ENCODE results near the gene GPD1.

The GPD1 gene

DNA sequence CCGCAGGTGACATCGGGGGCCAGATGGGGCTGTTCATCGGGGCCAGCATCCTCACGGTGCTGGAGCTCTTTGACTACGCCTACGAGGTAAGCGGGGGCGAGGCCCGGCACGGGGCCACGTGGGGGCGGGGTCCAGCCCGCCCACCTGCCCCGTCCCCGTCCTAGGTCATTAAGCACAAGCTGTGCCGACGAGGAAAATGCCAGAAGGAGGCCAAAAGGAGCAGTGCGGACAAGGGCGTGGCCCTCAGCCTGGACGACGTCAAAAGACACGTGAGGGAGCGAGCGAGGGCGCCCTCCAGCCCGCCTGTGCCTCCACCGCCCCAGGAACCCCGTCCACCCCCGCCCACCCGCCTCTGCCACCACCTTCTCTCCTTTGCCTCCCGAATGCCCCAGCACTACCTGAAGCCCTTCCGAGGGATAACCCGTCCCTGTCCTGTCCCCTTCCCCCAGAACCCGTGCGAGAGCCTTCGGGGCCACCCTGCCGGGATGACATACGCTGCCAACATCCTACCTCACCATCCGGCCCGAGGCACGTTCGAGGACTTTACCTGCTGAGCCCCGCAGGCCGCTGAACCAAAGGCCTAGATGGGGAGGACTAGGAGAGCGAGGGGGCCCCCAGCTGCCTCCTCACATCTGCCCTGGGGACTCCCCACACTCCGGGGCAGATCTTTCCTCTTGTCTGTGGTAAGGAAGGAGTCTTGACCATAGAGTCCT is 22.6 kb upstream of the GPD1 start:
- TF ChIP-seq GATA2 (IDR thresholded peaks at IDR 0.05; ENCODE audit: low read depth, low read length) (no peak), GATA3 (IDR thresholded peaks at IDR 0.05; ENCODE audit: low read depth, low read length) (no peak)

DNA sequence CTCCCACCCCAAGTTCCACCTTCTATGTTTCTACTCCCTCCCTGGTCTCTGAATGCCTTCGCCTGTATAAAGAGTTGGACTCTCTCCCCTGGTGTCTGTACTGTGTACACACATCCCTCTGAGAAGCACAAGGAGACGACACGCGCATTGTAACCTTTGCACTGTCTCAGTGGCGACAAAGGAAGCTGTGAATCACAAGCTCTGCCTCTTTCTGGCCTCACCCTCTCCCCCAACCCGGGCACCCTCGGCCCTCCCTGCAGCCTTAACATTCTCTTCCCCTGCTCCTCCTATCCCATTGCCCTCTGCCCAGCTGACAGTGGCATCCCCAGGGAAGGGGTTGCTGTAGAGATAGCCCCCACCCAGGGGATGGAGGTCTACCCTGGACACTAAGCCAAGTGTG is 21.2 kb upstream of the GPD1 start:
- TF ChIP-seq GATA2 (IDR thresholded peaks at IDR 0.05; ENCODE audit: low read depth, low read length) (no peak), GATA3 (IDR thresholded peaks at IDR 0.05; ENCODE audit: low read depth, low read length) (no peak)

DNA sequence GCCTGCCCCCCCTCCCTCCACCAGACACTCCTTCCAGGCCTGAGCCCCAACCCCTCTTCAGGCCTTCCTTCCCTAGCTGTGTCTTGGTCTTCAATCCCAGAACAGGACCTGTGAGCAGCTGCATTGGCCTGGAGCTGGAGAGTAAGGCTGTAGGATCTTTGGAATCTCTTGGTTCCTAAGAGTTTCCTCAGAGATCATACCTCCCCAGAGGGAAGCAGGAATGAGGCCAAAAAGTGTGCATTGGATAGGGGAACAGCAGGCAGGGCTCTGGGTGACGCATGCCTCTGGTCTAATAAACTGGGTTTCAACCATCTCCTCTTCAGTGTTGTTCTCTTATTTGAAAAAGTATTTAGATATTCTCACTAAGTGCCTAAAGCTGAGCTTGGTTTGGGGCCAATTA is 20.5 kb upstream of the GPD1 start:
- TF ChIP-seq GATA3 (IDR thresholded peaks at IDR 0.05; ENCODE audit: low read depth, low read length) = no peak
- TF ChIP-seq GATA2 (IDR thresholded peaks at IDR 0.05; ENCODE audit: low read depth, low read length) = no peak

DNA sequence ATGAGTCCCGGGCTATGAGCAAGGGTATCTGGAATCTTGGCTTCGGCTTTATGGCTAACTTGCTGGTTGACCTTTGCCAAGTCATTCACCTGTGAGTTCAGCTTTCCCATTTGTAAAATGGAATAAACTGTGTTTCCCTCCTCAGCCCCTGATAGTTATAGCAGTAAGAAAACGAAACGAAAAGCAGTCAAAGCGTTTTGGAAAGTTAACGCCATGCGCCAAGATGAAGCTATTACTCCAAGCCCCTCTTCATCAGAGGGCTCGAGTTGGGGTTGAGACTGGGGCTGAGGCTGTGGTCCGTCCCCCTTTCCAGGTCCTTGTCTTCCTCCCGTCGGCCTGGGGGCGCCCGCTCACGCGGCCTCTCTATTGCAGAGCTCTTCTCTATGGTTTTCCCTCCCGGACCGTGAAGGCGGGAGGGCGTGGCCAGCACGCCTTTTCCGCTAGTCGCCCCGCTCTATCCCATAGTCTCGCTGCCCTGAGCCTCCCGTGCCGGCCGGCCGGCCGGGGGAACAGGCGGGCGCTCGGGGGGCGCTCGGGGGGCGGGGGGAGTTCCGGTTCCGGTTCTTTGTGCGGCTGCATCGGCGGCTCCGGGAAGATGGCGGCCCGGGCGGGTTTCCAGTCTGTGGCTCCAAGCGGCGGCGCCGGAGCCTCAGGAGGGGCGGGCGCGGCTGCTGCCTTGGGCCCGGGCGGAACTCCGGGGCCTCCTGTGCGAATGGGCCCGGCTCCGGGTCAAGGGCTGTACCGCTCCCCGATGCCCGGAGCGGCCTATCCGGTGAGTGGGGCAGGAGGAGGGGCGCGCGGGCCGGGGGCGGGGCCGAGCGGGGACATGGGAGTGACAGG is 18.8 kb upstream of the GPD1 start, which contains the start of gene SMARCD1:
Gene SMARCD1 (plus strand): TSS at position 568 of the 840 bp plus-strand sequence. CDS start 28 bp downstream, at position 596.
- TF ChIP-seq GATA2 (IDR thresholded peaks at IDR 0.05; ENCODE audit: low read depth, low read length) (no peak), GATA3 (IDR thresholded peaks at IDR 0.05; ENCODE audit: low read depth, low read length) (no peak)

DNA sequence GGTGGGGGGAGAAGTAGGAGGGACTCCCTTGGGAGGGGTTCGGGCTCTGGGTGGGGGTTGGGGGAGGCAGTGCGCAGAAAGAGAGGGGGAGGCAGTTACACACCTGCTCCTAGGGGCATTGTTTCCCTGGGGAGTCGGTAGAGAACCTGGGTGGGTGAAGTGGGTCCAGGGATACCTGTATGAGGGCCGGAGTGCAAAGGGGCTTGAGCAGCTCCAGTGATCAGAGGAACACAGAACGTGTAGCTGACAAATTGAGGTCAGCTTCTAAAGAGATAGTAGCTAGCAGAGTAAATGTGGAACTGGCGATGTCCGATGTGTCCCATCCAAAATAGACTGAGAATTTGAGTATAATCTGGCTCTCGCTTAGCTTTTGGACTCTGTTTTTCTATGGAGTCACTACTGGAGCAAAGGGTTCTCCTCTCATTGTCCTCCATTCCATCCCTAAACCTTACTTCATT is 18.2 kb upstream of the GPD1 start:
- TF ChIP-seq GATA2 (IDR thresholded peaks at IDR 0.05; ENCODE audit: low read depth, low read length) (no peak), GATA3 (IDR thresholded peaks at IDR 0.05; ENCODE audit: low read depth, low read length) (no peak)

DNA sequence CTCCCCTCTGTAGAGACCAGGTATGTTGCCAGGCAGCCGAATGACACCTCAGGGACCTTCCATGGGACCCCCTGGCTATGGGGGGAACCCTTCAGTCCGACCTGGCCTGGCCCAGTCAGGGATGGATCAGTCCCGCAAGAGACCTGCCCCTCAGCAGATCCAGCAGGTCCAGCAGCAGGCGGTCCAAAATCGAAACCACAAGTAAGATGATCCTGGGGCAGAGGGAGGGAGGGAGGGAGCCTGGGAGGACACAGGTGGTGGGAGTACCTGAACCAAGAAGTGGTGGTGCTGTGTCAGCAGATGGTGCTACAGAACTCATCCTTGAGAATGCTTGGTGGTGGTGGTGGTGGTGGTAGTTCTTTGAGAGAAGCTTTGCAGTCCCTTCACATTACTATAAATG is 17.7 kb upstream of the GPD1 start:
- TF ChIP-seq GATA2 (IDR thresholded peaks at IDR 0.05; ENCODE audit: low read depth, low read length) (no peak), GATA3 (IDR thresholded peaks at IDR 0.05; ENCODE audit: low read depth, low read length) (no peak)

DNA sequence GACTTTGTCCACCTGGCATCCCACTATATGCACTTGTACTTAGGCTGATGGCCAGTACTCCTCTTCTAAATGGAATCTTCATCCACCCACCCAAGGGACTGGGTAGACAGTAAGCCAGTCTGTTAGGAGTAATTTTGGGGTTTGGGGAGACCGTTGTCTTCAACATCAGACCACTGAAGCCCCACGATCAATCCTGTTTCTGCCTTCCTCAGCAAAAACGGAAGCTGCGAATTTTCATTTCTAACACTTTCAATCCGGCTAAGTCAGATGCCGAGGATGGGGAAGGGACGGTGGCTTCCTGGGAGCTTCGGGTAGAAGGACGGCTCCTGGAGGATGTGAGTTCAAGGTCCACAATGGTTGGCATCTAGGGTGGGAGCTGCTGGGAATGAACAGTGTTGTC is 16.7 kb upstream of the GPD1 start:
- TF ChIP-seq GATA3 (IDR thresholded peaks at IDR 0.05; ENCODE audit: low read depth, low read length) (no peak), GATA2 (IDR thresholded peaks at IDR 0.05; ENCODE audit: low read depth, low read length) (no peak)

DNA sequence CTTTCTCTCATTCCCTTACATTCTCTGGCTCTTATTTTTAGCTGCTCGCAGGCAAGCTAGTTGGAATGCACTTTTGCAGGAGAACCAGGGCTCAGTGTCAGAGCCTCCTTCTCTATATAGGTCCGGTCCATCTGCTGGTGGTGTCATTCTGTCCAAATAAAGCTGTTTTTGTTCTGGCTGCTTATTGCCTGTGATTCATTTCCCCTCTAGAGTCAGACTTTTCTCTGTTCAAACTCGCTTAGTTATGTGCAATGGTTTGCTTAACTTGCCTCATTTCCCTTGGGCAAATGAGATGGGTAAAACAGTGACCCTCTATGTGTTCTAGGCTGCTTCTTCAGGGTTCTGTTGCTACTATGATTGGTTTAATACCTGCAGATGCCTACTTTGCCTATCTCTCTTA is 15.8 kb upstream of the GPD1 start:
- TF ChIP-seq GATA2 (IDR thresholded peaks at IDR 0.05; ENCODE audit: low read depth, low read length) (no peak), GATA3 (IDR thresholded peaks at IDR 0.05; ENCODE audit: low read depth, low read length) (no peak)

DNA sequence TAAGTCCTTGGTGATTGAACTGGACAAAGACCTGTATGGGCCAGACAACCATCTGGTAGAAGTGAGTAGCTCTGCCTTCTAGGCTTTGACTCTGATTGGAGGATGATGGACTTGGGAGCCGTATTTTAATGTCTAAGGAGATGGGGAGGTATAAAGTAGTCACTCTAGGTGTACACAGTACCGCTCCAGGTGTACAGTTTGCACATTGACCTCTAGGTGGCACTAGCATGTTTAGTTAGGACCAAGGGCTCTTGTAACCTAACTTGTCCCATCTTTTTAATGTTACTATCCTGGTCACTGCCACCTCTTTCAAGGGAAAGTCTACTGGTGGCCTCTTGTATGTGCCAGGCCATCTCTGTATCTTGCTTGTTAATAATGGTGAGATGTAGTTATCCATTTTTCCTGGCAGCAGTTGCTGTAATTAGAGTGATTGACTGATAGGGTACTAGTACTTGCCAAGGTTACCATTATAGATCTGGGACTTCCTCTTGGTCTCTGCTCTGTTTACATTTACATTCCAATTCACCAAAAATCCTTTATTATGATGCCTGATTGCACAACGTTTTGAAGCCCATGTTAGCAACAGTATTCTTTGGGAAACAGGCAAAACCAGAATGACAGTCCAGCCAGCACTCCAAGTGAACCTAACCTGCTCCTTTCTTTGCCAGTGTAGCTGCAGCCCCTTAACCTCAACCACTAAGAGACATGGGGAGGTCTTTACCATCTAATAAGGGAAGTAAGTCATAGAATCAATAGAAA is 15.1 kb upstream of the GPD1 start:
- TF ChIP-seq GATA2 (IDR thresholded peaks at IDR 0.05; ENCODE audit: low read depth, low read length) (no peak), GATA3 (IDR thresholded peaks at IDR 0.05; ENCODE audit: low read depth, low read length) (no peak)

DNA sequence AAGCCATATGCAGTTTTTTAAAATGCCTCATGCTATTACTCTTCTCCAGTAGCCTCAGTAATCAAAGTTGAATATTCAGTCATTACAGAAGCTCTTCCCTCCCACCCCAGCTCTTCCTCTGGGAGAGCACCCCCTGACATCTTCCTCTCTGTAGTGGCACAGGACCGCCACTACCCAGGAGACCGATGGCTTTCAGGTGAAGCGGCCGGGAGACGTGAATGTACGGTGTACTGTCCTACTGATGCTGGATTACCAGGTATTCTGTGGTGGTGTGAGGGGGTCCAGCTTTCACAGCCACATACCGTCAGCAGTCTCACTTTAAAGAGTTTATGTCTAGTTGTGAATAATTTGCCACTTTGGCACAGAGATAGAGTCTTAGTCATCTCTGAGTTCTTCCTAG is 14.1 kb upstream of the GPD1 start:
- TF ChIP-seq GATA3 (IDR thresholded peaks at IDR 0.05; ENCODE audit: low read depth, low read length) = no peak
- TF ChIP-seq GATA2 (IDR thresholded peaks at IDR 0.05; ENCODE audit: low read depth, low read length) = no peak

DNA sequence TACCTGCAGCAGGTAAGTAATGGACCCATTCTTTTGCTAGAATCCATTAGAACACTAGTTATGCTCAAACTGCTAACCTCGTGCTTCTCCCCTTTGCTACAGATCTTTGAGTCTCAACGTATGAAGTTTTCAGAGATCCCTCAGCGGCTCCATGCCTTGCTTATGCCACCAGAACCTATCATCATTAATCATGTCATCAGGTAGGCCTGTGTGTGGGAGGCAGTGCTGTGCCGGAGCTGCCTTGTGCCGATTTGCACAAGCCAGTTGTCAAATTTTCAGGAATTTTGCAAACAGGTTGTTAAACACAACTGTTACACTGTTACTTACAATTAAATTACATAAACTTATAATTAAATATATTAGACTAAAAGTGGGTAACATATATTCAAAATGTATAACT is 13.4 kb upstream of the GPD1 start:
- TF ChIP-seq GATA3 (IDR thresholded peaks at IDR 0.05; ENCODE audit: low read depth, low read length) (no peak), GATA2 (IDR thresholded peaks at IDR 0.05; ENCODE audit: low read depth, low read length) (no peak)

DNA sequence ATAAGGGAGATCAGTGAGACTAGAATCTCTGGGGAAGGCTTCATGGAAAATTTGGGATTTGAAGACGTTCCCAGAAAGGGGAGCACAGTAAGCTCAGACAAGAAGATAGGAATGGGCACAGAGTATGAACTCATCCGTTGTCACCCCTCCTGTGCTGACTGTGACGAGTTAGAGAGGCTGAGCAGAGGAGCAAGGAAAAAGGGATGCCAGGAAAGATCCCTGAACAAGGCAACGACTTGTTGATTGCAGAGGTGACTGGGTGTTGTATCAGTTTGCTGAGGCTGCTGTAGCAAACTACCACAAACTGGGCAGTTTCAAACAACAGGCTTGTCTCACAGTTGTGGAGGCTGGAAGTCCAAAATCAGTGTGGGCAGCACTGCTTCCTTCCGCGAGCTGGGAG is 5.9 kb upstream of the GPD1 start:
- no peak for TF ChIP-seq GATA3 (IDR thresholded peaks at IDR 0.05; ENCODE audit: low read depth, low read length)
- no peak for TF ChIP-seq GATA2 (IDR thresholded peaks at IDR 0.05; ENCODE audit: low read depth, low read length)

DNA sequence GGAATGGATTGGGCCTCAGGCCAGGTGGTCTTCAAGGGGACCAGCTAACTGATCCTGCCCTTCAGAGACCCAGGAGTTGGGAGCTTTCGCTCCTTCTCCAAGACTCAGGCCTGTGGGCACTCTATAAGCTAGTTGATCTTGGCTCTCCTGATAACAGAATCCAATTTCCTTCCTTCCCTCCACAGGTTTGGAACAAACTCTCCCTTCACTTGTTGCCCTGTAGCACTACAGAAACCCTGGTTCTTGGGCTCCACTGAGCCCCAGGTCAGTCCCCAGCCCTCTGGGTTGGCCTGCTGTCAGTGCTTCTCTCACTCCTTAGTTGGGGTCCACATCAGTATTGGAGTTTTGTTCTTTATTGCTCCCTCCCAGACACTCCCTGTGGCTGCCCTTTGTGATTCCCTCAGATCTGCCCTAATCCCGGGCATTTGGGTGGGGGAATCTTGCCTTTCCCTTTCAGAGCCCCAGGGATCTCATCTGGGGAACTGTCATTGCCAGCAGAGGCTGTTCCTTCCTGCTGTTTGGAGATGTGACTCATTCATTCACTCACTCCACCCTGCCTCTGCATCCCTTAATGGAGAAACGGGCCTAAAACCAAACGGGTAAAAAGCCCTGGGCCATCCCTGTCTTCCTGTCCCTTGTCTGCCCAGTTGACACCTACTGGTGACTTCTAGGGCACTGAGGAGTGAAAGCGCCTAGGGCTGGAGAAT is 4.4 kb upstream of the GPD1 start:
- no peak for TF ChIP-seq GATA2 (IDR thresholded peaks at IDR 0.05; ENCODE audit: low read depth, low read length)
- TF ChIP-seq GATA3 (IDR thresholded peaks at IDR 0.05; ENCODE audit: low read depth, low read length) = no peak

DNA sequence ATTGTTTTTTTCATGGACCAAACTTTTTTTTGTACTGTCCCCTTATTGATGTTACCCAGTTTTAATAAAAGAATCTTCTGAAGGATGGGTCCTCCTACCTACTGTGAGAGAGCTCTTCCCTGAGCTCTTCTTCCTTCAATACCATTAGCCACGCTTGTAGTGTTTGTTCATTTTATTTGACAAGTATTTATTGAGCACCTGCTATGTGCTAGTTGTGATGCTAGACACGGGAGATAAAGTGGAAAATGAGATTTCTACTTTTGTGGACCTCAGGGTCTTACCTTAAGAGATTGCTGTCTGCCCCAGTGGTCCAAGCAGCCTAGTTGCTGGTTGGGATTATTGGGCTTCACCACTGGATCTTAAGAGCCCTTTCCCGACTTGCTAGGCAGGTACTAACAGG is 3.2 kb upstream of the GPD1 start:
- TF ChIP-seq GATA3 (IDR thresholded peaks at IDR 0.05; ENCODE audit: low read depth, low read length) (no peak), GATA2 (IDR thresholded peaks at IDR 0.05; ENCODE audit: low read depth, low read length) (no peak)
